Head of caudate nucleus (tissue), 42 donors: Measurements from ENCODE around the gene KRAS.
"Not testable (repeated sequence)": the region's sequence is repeated elsewhere in the genome, so short reads cannot be mapped to it uniquely, and the experiment has no call there.

ENCODE experiments used
- DNase-seq, 42 donors: peaks; one replicate each; pipeline versions ENCODE4 v3.0.0 to v3.0.0-alpha.2; 2020 to 2021; ENCODE audit warnings: mixed read lengths in 7 of 42
- intact Hi-C: fragments of 100-400 bp; cut with DNase I; formaldehyde crosslinking; loops from one replicate; pipeline ENCODE4 v1.15.0; 2022

KRAS gene

DNA sequence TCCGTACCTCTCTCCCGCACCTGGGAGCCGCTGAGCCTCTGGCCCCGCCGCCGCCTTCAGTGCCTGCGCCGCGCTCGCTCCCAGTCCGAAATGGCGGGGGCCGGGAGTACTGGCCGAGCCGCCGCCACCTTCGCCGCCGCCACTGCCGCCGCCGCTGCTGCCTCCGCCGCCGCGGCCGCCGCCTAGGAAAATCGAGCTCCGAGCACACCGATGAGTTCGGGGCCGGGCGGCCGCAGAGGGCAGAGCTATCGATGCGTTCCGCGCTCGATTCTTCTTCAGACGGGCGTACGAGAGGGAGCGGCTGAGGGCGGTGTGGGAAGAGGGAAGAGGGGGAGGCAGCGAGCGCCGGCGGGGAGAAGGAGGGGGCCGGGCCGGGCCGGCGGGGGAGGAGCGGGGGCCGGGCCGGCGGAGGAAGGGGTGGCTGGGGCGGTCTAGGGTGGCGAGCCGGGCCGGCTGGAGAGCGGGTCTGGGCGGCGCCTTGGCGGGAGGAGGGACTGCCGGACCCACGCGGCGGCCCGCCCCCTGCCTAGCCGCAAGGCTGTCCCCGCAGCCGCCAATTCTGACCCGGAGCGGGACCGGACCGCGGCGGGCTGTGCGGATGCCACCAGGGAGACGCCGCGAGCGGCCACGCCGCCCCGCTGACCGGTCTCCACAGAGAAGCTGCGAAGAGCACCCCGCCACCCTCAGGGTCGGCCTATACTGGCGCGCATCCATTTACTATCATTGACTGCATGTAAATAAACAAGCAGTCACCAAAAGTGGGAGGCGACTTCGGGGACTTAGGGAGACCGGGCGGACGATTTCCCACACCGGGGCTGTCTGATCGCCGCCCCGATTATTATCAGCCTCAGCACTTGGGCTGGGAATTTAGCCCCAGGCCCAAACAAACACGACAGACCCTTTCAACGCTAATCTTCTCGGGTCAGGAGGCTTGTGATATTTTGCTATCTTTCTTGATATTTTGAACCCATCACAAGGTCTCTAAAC lies at the start of gene KRAS:
Gene KRAS (minus strand): TSS at position 186 of the 987 bp plus-strand sequence.
- intact Hi-C loops: no loop called here
- peak; percentile 89 to 99 (median 96) for DNase-seq

DNA sequence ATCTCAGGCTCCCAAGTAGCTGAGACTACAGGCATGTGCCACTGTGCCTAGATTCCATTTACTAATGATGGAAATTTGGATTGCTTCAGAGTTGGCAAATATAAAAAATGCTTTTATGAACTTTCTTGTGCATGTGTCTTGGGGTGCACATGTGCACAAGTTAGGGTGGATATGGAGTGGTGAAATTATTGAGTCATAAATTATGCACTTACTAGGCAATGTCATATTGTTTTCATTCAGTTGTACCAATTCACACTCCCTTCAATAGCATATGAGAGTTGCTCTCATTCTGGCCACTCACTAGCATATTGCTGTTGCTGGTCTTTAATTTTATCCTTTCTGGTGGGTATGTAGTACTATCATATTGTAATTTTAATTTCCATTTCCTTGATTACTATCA lies 45.7 kb upstream of the KRAS start:
- intact Hi-C loops: no loop called here
- no peak for DNase-seq

- no peak for DNase-seq
- intact Hi-C loops: no loop called here
These were observed 44.6 kb upstream of the KRAS start for GRCh38 chr12:25295361-25295760.

DNA sequence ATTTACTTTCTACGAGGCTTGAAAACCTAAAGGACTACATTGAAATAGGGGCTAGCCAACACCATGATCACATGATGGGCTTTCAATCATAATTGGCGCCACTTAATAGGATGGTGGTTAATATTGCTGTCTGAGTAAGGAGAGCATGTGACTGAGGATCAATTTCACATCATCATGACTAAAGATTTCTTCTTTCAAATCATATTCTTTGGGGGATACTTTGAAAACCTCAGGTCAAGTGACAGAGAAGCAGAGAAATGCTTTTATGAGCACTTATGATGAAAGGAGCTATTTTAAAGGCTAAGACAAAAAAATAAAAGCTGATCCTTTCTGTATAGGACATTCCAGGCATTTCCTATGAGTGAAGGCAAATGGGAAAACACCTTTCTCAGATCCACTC lies 42.9 kb upstream of the KRAS start:
- intact Hi-C loops: no loop called here

GRCh38 chr12:25292810-25293221 lies 42.1 kb upstream of the KRAS start:
- DNase-seq, intact Hi-C loops: not testable (repeated sequence)

More for the DNA sequence above, 42.9 kb upstream of the KRAS start:
- DNase-seq: no peak

- intact Hi-C loops: no loop called here
- DNase-seq: no peak
These were observed 36.9 kb upstream of the KRAS start for GRCh38 chr12:25287610-25288009.

DNA sequence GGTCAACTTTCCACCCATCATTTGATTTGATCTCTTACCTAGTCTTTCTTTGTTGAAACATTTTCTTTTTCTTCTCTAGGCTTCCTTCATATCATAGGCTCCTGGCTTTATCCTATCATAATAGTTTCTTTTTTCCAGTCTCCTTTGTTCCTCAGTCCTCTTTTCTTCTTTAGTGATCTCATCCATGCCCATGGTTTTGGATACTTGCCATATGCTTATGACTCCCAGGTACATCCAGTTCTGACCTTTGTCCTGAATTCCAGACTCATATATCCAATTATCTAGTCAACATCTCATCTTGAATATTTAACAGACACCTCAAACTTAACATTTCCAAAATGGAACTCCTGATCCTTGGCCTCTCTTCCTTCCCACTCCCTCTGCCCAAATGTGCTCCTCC lies 36.1 kb upstream of the KRAS start:
- intact Hi-C loops: no loop called here
- no peak for DNase-seq

GRCh38 chr12:25284024-25284423 lies 33.3 kb upstream of the KRAS start:
- no peak for DNase-seq
- intact Hi-C loops: no loop called here

DNA sequence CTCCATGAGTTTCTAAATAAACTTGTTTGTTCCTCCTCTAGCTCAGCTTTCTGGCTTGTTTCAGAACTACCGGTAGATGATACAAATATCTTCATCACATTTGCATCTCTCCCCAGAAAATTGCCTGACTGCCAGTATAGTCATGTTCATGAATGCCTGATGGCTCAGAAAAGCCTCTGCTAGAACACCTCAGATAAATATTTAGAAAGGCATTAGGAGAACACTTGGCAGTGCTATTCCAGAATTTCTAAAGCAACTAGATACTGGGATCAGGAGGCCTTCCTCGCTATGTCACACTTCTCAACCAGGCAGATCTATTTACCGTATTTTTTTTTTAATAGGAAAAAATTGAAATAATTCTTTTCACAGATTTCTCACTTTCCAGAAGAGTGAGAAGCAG lies 32.3 kb upstream of the KRAS start:
- DNase-seq: no peak
- intact Hi-C loops: no loop called here

DNA sequence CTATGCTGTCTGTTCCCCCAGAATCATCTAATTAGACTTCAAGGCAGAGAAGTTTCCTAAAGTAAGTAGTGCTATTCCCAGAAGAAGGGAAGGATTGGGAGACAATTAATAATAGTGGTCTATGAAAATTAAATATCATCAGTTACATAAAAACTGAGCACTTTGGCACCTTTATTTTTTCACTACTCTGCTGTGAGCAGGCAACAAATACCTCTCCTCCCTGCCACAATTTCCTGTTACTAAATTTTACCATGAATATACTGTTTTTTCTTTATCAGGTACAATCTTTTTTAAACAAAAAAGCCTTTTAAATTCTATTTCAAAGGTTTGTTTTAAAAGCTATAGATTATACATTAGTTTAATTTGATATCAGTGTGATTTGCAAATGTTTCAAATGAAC lies 29.4 kb upstream of the KRAS start:
- intact Hi-C loops: no loop called here
- no peak for DNase-seq

DNA sequence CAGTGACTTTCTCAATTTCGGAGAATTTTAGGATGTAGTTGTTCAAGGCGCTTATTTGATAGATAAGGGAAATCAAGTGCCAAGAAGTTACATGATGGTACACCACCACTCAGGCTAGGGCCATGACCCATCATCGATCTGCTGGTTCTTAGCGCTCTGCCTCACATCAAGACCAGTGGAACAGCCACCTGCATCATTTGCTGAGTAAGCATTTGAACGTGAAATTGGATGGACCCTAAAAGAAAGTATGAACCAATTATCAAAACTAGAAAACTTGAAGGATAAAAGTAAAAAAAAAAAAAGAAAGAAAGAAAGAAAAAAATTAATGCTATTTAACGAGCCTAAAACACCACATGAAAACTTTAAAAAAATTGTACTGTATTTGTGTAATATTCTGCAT lies 27.5 kb upstream of the KRAS start:
- DNase-seq: no peak
- intact Hi-C loops: no loop called here

GRCh38 chr12:25276199-25276937 lies 25.6 kb upstream of the KRAS start:
- DNase-seq: peak in 4 of 42 donors; percentile 5 to 38 (median 26)
- intact Hi-C loops: no loop called here

DNA sequence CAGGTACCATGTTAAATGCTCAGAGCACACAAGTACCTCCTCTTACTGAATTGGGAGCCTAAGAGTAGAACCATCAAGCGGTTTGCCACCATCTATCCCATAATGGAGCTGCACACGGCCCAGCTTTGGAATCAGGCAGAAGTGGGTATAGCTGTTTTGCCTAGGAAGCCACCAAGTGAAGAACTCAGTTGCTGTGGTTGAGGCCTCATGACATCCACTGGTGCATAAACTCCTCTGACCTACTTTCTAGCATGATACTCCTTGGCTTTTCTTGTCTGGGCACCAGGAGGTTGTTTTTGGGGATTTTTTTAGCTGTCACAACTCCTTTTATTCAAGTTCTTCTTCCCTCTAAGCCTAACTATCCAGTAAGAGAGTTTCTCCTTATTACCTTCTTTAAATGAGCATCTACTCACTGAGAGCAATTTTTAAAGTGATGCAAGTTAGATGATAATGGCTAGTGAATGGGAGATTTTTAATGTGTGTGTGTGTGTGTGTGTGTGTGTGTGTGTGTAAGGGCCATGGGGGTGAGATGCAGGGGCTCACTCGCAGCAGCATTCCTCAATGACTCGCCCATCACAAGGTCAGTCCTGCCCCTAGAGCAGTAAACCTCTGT lies 20.9 kb upstream of the KRAS start:
- no peak for DNase-seq
- intact Hi-C loops: no loop called here

GRCh38 chr12:25269701-25270100 lies 19.0 kb upstream of the KRAS start:
- DNase-seq: no peak
- intact Hi-C loops: no loop called here

DNA sequence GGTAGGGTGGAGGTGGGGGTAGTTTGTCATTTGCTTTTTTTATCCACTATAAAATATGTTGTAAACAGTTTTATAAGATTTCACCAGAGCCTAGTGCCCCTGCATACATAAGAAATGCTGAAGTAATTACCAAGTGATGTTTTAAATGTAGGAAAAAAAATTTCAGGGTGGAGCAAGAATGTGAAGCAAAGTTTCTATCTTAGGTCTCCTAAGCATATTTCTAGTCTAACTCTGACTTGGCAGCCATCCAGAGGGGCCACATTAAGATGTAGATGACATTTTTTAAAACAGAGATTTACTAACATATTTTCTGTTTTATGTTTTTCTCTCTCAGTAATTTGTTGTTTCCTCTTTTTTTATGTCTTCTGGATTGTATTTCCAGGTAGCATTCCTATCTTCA lies 15.8 kb upstream of the KRAS start:
- intact Hi-C loops: no loop called here
- no peak for DNase-seq

DNA sequence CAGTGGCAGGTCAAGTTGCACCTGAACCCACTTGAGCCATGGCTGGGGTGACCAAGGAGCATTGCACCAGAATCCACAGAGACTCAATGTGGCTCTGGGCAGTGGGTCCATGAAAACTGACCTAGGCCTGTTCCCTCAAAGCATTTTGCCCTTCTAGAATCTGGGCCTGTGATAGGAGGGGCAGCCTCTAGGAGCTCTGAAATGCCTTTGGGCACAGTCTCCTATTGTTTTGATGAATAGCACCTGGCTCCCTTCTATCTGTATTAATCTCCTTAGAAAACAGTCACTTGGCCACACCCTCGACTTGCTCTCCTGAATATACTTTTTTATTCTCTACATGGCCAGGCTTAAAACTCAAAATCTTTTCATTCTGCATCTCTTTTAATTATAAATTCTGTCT lies 14.1 kb upstream of the KRAS start:
- intact Hi-C loops: no loop called here
- no peak for DNase-seq

DNA sequence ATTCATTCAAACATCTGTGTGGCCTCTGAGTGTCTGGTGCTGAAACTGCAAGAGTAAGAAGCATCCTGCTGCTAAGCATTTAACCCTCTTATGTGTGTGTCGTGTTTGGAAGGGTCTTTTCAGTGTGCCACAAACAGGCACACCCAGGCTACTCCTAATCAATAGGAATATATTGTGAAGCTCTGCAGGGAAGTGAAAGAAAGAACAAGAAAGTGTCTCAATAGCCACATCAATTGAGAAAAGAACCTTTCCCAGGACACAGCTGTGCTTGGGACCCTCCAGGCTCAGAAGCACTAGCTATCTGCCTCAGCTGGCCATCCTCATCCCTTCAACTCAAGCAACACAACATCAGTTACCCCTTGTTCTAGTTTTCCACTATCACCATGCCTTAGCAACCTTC lies 13.4 kb upstream of the KRAS start:
- DNase-seq: no peak
- intact Hi-C loops: no loop called here

GRCh38 chr12:25263594-25263993 lies 12.9 kb upstream of the KRAS start:
- intact Hi-C loops: no loop called here
- no peak for DNase-seq

GRCh38 chr12:25262389-25263074 lies 11.8 kb upstream of the KRAS start:
- no peak for DNase-seq
- intact Hi-C loops: no loop called here
